ENCODE measurements around the gene HS3ST4.
"Not testable (repeated sequence)": the region's sequence is repeated elsewhere in the genome, so short reads cannot be mapped to it uniquely, and the experiment has no call there.

HS3ST4 gene

DNA sequence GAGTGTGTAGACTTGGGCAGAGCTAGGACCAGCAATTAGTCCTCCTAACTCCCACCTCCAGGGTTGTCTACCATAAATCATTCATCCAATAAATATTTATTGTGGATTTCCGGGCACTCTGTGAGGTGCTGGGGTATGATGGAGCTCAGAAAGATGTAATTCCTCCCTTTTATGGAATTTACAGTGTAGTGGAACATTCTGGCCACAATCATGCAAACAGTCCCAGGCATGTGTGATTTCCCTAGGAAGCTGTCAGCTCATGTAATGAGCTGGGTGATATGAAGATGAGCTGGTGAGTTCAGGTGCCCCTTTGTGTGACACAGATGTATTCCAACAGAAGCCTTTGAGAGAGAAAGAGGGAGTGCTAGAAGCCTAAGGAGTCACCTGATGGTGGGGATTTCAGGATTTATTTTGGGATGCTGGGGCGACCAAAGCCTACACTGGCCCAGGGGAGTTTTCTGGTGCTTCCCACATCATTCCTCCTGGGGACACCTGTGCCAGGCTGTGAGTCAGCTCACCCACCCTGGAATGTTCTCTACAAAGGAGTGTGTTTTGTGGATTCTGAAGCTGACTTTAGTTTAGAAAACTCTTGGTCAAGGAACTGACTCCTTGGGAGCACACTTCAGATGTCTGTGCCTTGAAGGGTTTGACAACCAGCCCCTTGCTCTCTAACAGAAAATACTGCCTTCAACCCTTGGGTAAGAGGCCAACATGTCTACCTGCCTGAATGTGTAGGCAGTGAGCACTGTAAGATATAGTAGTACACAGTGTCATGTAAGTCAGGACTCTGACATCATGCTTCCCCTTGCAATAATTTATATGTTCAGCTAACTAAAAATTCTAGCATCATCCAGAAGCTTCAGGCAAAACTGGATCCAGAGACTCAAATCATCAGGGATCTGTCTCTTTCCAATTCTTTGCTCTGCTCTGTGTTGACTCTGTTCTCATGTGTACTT, 42.9 kb downstream of the HS3ST4 start:
- DNase-seq: no peak

DNA sequence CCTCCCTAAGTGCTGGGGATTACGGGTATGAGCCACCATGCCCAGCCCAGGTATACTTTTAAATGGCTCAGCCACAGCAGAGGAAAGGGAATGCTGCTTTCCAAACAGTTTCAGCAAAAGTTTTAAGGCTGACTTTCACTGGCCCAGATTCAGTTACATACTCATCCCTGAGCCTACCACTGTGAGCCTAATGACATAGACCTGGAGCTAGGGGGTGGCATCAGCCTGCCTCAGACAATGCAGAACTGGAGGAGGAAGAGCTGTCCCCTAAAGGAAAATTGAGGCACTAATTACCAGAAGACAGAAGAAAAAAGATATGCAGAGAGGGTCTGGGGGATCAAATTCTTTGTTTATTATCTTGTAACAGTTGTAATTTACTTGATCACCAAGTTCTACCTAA, 43.9 kb downstream of the HS3ST4 start:
- DNase-seq: no peak

DNA sequence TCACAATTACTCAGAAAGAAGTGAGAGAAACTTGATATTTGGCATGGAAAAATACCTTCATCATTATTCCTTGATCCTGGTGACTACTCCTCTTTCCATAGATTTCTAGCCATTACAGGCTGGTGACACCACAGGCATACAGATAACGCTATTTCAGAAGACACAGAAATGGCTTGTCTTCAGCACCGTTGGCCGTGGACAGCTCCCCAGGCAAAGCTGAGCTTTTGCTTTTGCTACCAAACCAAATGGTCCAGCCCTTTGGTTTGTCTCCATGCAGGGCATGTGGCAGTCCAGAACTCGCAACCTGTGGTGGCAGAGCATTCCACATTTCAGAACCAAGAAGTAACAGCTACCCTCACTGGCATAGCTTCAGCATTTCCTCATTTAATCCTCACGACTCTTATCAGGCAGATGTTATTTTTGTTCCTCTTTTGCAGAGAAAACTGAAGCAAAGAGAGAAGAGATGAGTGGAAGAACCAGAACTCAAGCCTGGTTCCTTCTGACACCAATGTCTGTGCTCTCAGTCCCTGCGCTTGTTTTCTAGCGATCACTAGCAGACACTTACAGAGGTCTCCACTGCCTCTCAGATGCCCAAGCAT, 55.5 kb downstream of the HS3ST4 start:
- peak in 1 of 2 donors; percentile 2 for DNase-seq

DNA sequence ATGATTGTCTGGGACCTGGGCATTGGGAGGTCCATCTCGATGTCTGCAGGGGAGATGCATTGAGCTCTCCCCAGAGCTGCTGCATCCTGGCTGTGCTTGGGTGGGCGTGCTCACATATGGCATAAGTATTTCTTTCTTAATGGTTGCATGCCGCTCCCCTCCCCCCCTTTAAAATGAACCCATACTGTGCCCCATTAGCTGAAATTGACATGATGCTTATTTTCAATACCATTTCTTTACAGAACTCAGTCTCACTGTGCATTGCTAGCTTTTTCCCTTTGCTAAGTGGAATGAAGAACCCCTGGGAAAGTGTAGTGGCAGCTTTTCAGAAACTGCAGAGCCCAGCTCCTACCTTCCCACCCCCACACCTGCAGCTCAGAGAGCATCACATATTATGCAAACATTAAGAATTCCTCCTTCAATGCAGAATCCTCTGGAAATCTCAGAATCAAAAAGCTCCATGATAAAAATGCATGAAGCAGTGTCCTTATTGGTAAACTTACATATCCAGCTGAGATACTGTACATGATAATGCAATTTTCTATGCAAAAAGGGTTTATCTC, 56.4 kb downstream of the HS3ST4 start:
- no peak for DNase-seq

DNA sequence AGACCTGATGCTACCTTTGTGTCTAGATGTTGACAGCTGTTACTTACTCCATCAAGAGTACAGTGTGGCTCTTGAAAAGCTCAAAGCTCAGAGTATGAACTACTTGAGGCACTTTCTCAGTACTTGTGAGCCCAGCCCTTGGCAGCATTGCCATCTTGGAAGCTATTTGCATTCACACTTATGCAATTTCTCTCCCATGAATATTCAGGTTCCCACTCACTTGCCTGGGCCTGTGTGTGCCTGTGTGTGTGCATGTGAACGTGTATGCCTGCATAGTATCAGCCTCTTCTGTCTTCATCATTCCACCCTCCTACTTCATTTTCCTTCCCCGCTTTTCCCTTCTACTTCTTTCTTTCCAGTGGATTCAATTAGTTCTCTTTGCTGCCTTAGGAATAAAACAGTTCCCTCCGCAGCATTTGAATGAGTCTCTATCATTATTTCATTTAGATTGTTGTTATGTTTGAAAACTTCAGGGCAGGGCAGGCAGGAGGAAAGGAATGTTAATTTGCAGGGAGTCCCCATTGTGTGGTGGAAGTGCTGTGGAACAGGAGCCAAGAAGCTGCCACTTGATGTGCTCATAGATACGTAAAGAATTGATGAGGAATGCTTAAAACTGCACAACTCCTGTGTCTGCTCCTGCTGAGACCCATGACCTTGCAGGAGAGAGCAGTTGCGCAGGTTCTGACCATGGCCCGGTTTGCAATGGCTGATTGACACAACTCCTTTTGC, 58.9 kb downstream of the HS3ST4 start:
- DNase-seq: no peak

DNA sequence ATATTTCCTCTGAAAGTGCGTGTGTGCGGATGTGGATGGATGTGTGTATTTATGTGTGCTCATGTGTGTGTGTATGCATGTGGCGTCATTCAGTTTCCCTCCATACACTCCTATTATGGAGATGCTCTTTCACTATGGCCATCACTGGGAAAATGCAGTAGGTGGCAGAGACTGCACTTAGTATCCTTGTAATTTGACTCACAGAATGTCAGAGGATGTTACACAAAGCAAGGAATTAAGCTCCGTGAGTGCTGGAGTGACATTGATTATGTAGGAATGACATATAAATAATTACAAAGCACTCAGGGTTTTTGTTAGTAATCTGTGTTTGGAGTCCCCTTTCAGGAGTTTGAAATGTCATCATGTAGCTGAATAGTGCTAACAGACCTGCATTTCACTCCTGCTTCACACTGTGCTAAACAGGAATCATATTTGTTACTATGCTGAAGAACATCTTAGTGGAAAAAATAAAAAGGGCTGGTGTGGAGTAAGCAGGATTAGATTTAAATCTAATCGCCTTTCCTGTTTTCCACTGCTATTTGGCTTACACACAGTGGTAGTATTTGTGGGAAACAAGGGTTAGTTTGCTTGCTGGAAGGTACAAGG, 59.6 kb downstream of the HS3ST4 start:
- no peak for DNase-seq

DNA sequence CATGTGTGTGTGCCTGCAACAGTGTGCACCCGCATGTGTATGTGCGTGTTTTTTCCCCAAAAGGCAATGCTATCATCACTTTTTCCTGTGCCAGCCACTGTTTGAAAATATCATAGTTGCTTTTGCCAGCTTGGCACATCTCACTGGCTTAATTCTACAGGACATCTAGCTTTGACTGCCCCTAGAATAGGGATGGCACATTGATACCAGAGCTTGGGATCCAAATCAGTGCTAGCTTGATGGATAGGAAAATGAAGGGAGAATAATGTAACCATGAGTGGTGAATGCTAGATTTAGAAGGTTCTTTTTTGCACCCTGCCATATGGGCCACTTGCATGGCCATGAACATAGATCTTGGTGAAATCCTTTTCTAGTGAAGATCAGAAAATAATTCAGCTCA, 72.7 kb downstream of the HS3ST4 start:
- DNase-seq: no peak

DNA sequence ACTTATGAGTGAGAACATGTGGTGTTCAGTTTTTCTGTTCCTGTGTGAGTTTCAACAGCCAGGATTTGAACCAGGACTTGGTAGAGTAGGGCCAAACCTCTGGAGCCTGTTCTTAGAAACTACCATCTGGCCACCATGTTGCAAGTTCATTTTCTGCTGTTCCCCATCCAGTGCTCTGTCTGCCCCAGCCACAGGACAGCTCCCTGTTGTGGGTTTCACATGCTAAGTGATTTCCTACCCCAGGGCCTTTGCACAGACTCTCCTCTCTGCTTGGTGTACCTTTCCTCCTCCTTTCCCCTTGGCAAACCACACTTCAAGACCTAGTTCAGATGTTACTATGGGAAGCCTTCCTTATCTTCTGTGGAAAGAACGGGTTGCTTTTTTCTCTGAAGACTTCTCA, 79.5 kb downstream of the HS3ST4 start:
- no peak for DNase-seq

DNA sequence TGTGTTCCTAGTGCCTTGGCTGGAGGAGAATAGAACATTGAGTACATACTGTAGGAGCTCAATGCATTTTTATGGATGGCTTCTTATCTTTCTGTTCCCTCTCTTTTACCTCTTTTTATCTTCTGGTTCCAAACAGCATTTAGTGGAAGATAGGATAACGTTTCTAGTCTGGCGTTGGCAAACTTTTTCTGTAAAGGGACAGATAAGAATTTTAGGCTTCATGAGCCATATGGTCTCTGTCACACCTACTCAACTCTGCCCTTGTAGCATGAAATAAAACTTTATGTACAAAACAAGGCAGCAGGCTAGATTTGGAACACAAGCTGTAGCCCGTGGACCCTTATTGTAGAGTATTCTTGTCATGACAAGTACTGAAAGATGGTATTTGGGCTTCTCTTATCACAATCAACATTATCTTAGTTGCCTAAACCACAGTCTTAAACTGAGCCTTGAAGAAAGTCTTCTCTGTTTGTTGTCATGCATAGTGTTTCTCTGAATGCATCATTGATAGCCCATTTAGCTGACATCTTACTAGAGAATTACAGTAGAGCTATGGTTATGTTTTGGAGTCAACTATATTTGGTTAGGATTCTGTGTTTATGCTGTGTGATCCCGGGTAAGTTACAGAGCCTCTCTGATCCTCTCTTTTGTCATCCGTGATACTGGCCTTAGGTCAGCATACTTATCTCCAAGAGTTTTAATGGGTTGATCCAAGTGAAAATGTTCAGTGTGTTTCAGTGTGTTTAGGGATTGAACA, 80.2 kb downstream of the HS3ST4 start:
- DNase-seq: no peak

DNA sequence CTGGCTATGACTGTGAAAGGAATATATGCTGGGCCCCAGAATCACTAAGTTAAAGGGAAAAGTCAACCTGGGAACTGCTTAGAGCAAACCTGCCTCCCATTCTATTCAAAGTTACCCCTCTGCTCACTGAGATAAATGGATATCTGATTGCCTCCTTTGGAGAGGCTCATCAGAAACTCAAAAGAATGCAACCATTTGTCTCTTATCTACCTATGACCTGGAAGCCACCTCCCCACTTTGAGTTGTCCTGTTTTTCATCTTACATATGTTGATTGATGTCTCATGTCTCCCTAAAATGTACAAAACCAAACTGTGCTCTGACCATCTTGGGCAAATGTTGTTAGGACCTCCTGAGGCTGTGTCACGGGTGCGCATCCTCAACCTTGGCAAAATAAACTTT, 84.5 kb downstream of the HS3ST4 start:
- not testable (repeated sequence) for DNase-seq

DNA sequence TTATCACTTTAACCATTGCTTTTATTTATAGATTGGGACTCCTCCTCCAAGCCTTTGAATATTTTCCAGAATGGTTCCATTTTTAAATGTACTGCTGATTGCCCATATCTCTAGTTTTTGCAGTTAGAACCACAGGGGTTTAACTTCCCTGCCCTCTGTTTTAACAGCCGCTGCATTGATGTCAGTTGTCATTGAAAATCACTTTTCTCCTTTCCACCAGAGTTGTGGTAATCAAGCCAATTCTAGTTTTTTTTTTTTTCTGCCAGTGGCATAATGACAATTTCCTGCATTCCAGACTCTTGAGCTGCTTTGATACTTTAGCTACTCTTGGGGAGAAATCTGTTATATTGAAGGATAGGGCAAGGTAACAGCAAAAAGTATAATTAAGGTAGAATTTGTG, 91.5 kb downstream of the HS3ST4 start:
- DNase-seq: no peak

DNA sequence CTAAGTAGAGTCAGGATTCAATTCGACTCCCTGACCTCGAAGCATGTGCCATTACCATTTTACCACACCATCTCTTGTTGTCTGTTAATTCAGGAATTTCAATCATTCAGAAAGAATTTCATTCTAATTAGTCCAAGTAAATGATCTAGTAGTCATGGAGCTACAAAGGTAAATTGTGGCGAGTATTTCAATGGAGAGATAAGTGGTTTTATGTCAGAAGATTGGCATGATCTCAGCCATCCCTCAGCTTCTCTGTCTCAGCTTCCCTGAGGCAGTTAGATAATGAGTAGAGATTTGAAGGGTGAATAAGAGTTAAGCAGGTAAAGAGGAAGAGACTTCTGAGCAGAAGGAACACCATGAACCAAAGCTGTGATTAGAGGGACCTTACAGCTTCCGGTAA, 93.6 kb downstream of the HS3ST4 start:
- DNase-seq: no peak

DNA sequence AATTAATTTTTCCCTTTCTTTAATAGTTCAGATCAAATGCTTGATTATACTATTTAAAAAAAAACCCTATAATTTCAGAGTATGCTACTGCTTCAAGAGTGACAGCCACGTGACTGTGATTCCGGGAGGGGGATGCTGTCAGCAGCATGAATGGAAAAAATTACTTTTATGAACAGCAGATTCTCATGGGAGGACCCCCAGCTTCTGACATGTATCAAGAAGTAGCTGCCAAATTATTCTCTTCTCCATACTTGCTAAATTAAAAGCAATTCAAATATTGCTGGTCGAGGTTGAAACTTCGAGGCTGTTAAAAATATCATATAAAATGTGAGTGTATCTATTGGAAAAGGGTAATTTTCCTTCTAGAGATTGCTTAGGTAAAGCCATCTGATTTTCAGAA, 95.0 kb downstream of the HS3ST4 start:
- no peak for DNase-seq

DNA sequence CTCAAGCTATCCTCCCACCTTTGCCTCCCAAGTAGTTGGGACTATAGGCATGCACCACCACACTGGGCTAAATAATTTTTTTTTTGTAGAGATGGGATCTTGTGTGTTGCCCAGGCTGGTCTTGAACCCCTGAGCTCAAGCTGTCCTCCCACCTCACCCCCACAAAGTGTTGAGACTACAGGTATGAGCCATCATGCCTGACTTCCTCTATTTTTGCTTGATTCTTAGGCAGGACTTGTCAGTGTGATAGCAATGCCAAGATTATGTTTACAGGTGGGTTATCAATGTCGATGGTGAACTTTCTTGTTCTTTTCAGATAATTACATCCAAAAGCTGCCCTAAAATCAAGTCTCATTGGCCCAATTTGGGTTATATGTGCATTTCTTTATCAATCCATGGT, 96.9 kb downstream of the HS3ST4 start:
- no peak for DNase-seq

DNA sequence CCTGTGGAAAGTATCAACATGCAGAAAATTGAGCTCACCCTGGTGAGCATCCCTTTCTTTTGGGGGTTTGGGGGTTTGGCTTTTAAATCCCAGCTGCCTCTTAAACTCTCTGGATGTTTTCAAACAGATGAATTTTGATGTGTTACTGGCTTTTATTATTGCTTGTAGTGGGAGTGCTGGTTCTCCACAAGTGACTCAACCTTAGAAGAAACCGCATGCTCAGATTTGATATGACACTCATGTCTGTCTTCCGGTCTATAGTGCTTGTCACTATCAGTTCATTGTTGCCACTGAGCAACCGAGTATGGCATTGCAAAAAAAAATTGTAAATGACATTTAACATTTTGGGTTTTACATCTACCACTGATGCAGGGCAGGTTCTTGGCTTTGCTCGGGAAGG, 104.5 kb downstream of the HS3ST4 start:
- no peak for DNase-seq

DNA sequence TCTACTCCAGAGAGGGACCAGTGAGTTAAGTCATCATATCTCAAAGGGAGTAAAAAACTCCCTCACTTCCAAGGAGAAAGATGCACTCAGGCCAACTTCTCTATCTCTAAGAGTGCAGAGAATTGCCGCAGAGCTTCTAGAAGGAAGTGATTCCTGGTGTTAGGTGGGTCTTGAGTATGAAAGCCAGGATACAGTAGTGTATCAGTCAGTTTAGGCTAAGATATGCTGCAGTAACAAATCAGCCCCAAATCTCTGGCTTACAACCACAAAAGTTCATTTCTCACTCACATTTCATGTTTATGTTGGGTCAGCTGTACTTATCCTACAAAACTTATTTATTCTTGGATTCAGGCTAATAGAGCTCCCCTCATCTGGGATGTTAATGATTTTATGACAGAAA, 106.3 kb downstream of the HS3ST4 start:
- DNase-seq: no peak

DNA sequence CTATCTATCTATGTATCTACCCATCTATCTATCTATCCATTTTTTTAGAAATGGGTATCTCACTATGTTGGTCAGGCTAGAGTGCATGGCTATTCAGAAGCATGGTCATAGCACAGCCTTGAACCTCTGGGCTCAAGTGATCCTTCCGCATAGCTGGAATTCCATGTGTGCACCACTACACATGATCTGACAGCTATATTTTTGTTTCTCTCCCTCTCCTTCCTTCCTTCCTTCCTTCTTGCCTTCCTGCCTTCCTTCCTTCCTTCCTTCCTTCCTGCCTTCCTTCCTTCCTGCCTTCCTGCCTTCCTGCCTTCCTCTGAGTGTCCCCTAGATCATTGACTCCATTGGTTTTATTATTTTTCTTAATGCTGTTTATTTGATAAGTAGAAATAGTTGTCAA, 108.1 kb downstream of the HS3ST4 start:
- no peak for DNase-seq

DNA sequence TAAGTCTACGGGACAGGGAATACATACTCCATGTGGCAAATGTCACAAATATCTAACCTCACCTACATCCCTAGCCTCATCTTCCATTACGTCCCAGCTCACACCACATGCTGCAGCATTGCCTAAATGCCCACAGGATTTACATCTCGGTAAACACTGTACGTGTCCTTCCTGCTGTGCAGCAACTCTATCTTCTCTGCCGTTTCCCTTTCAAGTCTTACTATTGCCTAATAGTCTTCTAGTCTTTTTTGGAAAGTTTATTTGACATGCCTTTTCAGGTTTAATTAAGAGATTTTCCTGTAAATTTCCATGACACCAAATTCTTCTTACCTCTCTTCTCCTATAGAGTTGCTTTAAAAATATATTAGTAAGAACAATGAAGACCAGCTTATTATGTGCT, 120.5 kb downstream of the HS3ST4 start:
- DNase-seq: no peak

DNA sequence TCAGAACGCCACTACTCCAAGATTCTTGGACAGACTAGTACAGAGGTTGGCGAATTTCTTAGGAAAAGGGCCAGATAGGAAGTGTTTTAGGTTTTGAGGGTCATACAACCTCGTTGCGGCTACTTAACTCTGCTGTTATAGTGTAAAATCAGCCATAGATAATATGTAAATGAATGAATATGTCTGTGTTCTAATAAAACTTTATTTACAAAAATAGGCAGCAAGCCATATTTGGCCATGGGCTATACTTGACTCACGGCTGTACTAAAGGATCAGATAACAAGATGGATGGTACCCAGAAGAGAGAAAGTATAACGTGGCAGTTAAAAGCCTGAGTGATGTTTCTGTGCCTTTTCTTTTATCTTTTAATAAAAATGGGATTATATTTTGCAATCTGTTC, 125.5 kb downstream of the HS3ST4 start:
- DNase-seq: no peak

DNA sequence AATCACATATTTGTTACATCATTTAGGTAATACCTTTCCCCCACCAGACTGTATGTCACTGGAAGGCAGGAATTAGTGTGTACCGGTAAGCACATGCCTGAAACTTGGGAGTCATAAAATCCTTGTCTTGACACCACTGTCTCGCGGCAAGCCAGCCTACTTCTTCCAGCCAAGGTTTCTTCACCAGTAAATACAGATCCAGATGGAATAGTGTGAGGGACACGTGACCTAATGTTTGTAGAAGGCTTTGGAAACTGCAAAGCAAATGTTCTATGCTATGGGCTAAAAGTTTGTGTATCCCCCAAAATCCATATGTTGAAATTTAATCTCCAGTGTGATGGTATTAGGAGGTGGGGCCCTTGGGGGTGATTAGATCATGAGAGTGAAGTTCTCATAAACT, 126.1 kb downstream of the HS3ST4 start:
- no peak for DNase-seq

DNA sequence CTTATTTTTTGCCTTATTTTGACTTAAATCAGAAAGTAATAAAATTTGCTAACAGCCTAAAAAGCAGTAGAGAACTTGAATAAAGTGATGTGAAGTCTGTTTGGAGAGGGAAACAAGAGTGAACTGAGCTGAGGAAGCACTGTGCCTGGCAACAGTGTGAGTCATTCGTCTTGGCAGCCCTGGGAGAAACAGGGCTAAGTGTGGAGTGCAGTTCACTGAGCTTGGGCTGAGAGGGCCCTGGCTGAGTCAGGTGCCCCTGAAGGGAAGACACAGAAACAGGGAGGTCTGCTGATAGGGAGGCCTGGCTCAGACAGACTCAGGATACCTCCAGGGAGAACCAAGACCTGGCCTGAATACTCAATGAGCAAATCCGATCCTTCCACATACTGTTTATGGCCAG, 132.1 kb downstream of the HS3ST4 start:
- no peak for DNase-seq

DNA sequence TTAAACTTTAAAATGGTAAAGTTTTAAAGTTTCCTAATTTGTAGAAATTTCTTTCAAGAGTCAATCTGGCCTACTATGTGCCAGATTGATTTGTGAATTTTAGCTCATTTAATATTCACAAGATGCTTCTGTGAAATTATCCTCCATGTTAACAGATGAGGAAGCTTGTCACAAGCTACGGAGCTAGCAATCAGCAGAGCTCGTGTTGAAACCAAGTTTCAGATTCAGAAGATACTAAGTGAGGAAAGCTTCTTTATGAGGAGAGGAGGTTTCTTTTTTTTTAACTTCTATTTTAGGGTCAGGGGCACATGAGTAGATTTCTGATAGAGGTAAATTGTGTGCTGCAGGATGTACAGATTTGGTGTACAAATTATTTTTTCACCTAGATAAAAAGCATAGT, 135.9 kb downstream of the HS3ST4 start:
- no peak for DNase-seq
